Amniotic stem cell (primary cell): Measurements from ENCODE around the gene FOSB.
A peak's percentile ranks its signal among the peaks of the same experiment; 100 is the strongest.
"Not testable (repeated sequence)": the region's sequence is repeated elsewhere in the genome, so short reads cannot be mapped to it uniquely, and the experiment has no call there.

Experiments
- DNase-seq: peaks from one replicate; lab custom pipeline; 2025; lab: John Stamatoyannopoulos, UW

Gene FOSB

GRCh38 chr19:45506246-45506988 is 38.6 kb downstream of the FOSB start:
- DNase-seq, result peak; percentile 92

- peak; percentile 39 for DNase-seq
Measured at GRCh38 chr19:45506989-45507871, 39.4 kb downstream of the FOSB start, which contains the start of gene VASP. Gene VASP (plus strand): TSS chr19:45507479. CDS start chr19:45507772, 293 bp downstream.

- DNase-seq, result no peak
Measured at GRCh38 chr19:45507872-45508416, 40.1 kb downstream of the FOSB start.

GRCh38 chr19:45508417-45508860 is 40.6 kb downstream of the FOSB start:
- DNase-seq, result no peak

GRCh38 chr19:45508861-45509691 is 41.3 kb downstream of the FOSB start:
- peak; percentile 42 for DNase-seq

GRCh38 chr19:45509692-45510015 is 41.9 kb downstream of the FOSB start:
- DNase-seq, result no peak

GRCh38 chr19:45510352-45510751 is 42.6 kb downstream of the FOSB start:
- DNase-seq, result not testable (repeated sequence)

GRCh38 chr19:45511074-45511473 is 43.3 kb downstream of the FOSB start:
- no peak for DNase-seq

- DNase-seq, result no peak
Measured at GRCh38 chr19:45512881-45513483, 45.2 kb downstream of the FOSB start.

- no peak for DNase-seq
Measured at GRCh38 chr19:45514376-45515051, 46.7 kb downstream of the FOSB start.

- DNase-seq, result no peak
Measured at GRCh38 chr19:45515081-45515624, 47.4 kb downstream of the FOSB start.

- no peak for DNase-seq
Measured at GRCh38 chr19:45515807-45516401, 48.1 kb downstream of the FOSB start.

GRCh38 chr19:45517238-45517637 is 49.4 kb downstream of the FOSB start:
- no peak for DNase-seq

- no peak for DNase-seq
Measured at GRCh38 chr19:45517641-45518468, 50.1 kb downstream of the FOSB start.

GRCh38 chr19:45518469-45518826 is 50.7 kb downstream of the FOSB start:
- DNase-seq, result no peak

- DNase-seq, result no peak
Measured at GRCh38 chr19:45522010-45522941, 54.5 kb downstream of the FOSB start.

GRCh38 chr19:45523642-45524256 is 56.0 kb downstream of the FOSB start:
- DNase-seq, result no peak
